Activated CD4-positive, CD25-positive, alpha-beta regulatory T cell treated with anti-CD3 and anti-CD28 coated beads, Interleukin-2, amount 50 U/mL, for 16 hours (primary cell): ENCODE data around the gene MAP3K4.

ENCODE experiments used
- DNase-seq: peaks from one replicate; pipeline ENCODE4 v3.0.0-alpha.2; 2020; ENCODE audit warnings: low read depth, low spot score

MAP3K4 gene

DNA sequence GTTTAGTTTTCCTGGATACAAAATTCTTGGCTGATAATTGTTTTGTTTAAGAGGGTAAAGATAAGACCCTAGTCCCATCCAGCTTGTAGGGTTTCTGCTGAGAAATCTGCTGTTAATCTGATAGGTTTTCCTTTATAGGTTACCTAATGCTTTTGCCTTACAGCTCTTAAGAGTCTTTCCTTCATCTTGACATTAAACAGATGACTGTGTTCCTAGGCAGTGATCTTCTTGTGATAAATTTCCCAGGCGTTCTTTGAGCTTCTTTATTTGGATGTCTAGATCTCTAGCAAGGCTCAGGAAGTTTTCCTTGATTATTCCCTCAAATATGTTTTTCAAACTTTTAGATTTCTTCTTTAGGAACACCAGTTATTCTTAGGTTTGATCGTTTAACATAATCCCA is 134.0 kb downstream of the MAP3K4 start:
- no peak for DNase-seq

DNA sequence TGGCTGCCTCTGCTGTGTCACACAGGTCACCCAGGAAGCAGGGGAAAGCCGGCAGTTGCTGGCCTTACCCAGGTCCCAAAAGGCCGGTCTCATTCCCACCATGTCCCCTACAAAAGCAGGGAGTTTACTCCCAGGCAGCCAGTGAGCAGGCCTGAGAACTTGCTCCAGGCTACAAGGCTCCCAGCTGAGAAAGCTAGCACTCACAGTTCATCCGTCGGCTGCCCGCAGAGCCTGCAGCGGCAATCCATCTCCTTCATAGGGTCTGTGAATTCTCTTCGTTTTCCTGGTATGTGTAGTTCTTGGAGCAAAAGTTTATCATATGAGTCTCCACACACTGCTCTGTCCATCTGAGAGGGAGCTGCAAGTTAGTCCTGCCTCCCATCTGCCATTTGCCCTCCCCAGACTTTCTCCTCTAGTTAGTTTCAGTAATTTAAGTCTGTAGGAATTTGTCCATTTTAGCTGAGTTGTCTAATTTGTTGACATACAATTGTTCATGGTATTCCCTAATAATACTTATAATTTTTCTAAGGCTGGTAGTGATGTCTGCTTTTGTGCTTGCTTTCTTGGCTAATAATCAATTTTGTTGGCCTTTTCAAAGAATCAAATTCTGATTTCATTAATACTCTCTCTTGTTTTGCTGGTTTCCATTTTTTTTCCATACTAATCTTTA is 135.6 kb downstream of the MAP3K4 start:
- DNase-seq: no peak

GRCh38 chr6:161128230-161128629 is 136.7 kb downstream of the MAP3K4 start:
- no peak for DNase-seq

DNA sequence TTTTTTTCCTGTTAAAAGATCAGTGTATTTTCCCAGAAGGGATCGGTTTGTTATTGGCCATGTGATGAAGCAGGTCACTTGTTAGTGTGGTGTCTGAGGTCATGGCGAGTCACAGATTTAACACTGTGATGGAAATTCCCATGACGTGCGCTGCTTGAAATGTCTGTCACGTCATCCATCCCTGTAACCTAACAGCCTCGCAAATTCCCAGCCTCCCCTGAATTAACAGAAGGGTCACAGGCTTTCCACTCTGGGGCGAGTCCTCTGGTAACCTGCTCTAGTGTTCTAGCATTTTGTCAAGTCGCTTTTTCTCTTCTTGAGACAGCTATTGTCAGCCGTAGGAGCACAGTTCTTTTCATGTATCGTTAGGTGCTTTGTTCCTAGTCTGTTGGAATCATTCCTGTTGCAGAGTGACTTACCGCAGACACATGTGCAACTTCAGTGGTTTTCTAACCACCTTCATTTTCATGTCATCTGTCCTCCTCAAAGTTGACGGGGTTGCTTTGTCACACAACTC is 137.2 kb downstream of the MAP3K4 start:
- DNase-seq: no peak

GRCh38 chr6:161130541-161130940 is 139.0 kb downstream of the MAP3K4 start:
- no peak for DNase-seq

DNA sequence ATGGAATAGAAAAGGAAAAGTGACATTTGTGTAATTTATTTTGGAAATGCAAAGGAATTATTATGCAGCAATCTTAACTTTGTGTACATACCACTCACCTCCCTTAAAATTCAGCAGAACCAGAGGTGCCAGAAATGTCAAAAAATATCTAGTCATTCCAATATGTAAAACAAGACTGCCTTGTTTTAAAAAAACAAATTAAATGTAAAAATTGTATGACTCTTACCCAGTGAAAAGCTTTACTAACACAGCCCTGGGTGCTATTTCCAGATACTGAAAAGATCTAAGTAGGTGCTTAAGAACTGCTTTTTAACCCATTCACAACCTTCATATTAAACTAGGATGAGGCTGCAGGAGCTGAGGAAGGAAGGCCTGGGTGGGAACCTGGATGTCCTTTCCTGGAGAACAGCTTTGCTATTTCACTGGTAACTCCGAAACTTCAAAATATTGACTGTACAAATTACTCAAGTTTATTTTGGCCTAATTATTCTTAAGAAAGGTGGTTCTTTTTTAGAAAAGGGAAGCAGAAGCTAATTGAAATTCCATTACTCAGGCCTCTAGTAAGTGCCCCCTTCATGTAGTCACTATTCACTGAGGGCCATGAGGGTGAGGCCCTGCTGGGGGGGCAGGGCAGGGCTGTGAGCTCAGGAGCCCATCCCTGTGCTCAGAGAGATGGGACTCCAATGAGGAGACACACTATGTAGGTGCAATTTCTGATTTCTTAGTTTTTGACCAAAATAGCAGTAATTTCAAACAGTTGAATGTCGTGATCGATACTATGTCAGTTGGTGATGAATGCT is 139.6 kb downstream of the MAP3K4 start:
- DNase-seq: no peak

DNA sequence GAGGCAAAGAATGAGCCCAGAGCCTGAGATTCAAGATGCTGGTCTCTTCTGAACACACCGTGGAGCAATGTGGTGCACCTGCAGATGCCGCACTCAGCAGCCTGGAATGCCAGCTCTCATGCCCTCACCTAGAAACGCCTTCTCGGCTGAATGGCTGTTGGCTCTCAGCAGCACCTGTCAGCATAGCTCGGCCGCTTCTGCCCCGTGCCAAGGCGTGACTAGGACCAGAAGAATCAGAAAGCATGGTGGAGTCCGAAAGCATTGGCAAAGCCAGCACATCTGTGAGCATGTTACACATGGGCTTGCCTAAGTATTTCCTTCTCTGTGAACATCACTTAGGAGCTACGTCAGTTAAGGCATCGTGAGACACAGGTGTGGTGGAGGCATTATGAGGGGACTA is 140.8 kb downstream of the MAP3K4 start:
- DNase-seq: no peak

GRCh38 chr6:161133963-161134362 is 142.4 kb downstream of the MAP3K4 start:
- DNase-seq: no peak

DNA sequence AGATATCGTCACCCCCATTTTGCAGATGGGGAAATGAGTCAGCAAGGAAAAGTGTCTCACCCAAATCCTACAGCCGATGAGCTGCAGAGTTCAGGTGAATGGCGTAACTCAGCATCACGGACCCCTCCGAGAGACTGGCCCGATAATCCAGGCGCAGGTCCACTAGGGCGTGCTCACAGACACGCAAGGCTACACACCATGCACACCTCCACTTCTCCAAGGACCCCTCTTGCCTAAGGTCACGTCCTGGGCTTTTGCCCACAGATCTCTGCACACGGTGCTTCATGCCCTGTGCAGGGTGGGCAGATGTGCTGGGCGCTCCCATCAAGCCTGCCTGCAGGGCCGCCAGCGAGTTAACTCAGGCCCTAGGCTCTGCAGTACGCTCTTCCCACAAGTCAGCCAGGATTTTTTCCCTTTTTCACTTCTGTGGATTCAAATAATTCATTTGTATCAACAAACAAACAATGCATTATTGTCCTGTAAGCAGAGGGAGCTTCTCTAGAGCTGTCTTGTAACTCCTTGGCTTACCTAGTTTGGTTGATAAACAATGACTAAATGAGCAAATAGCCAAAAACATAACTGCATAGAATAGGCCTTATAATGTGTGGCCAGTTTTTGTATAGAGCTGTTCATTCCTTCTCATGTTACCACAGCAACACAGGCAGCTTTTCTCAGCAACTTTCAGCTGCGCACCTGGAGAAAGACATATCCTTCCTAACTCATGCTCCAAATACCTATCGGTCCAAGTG is 143.2 kb downstream of the MAP3K4 start:
- no peak for DNase-seq

GRCh38 chr6:161135695-161136591 is 144.4 kb downstream of the MAP3K4 start:
- no peak for DNase-seq

DNA sequence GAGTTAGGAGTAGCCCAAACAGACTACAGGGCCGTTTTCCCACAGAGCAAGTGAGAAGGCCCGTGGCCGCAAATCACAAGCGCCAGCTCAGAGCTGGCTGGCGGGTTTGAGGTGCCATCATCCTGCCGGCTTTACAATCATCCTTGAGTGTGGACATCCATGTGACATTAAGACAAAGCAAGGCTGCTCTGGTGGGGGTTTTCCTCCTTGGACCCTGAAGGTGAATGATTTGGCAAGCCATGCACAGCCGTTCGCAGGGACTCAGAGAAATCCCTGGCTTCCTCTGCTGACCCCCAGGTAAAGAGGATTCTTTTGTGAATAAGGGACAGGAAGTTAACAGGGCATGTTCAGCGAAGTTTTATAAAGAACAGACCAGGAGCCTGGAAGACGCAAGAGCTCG is 145.1 kb downstream of the MAP3K4 start:
- no peak for DNase-seq

DNA sequence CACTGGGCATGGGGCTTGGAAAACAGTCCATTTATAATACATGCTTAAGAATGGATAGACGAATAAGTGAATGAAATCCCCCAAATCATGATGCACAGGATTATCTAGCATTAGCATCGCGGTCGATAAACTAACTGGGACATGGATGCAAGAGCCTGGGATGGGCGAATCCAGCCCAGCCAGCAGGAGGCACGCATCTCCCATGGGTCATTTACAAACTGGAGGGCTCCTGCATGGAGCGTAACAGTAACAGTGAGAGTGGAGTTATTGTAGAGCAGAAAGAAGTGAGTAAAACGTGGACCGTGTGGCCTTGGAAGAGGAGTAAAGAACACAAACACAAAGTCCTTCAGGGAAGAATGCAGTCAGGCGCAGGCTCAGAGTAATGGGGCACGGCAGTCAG is 145.8 kb downstream of the MAP3K4 start:
- DNase-seq: no peak

- DNase-seq: no peak
These were observed 146.4 kb downstream of the MAP3K4 start for GRCh38 chr6:161137839-161138542.

GRCh38 chr6:161138543-161139303 is 147.2 kb downstream of the MAP3K4 start:
- DNase-seq: no peak

DNA sequence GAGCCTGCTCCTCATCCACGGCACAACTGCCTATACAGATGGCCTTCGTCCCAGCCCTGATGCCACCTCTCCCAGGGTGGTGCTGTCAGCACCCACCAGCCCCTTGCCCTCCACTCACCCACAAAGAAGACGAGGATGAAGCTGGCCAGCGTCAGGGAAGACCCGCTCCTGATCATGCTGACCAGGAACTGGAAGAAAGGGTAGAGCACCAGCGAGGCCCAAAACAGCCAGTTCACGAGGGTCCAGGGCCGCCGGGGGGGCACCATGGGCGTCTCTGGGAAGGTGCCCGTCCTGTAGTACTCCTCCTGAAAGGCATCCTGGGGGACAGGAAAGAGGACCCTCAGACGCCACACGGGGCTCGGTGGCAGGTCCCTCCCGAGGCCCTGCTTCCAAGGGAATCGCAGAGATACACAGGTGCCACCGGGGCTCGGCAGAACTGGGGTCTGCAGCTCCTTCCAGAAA is 147.8 kb downstream of the MAP3K4 start:
- no peak for DNase-seq

DNA sequence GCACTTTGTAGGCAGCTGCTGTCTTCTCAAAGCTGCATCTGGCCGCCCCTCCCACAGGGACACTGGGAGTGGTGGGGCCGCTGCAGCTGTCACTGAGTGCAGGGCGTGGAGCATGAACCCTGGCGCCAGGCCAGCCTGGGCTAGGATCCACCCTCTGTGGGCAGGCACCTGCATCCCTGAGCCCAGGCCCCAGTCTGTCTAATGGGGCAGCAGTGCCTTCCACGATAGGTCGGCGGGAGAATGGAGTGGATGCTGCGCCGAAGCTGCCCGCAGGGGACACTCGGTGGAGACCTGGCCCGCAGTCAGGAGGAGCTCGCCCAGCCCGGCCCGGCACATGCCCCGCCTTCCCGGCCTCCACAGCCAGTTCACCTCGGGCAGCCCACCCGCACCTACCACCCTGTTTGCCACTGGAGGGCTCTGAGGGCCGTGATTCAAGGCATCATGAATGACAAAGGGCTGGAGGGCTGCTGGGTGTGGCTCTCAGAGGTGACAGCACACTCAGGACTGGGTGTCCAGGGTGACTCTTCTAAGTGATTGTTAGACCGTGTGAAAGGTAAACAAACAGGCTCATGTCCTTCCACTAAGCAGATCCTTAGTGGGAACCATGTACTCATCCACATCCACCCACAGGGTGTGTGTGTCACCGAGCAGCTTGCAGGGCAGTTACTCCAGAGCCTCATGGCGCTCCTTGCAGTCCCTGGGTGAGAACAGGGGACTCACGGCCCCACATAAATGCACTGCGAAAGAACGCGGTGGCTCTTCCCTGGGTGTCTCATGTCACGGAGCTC is 148.4 kb downstream of the MAP3K4 start:
- DNase-seq: no peak

- no peak for DNase-seq
These were observed 148.9 kb downstream of the MAP3K4 start for GRCh38 chr6:161140554-161140875.

DNA sequence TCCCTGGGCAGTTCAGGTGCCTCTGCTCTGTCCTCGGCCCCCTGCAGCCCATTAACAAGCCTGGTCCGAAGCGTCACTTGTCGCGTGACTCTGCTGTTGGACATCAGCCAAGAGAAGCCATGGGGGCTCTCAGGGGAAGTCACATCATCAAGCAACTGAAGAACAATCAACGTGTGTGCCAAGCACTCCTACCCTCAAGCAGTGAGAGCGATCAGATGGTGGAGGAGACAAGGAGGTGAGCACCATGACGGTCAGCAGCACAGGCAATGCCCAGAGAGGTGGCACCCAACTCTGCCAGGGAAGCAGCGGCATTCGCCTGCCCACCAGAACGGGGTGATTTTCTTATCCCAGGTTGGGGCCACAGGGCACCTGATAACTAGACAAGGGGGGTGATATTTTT is 149.6 kb downstream of the MAP3K4 start:
- DNase-seq: no peak

DNA sequence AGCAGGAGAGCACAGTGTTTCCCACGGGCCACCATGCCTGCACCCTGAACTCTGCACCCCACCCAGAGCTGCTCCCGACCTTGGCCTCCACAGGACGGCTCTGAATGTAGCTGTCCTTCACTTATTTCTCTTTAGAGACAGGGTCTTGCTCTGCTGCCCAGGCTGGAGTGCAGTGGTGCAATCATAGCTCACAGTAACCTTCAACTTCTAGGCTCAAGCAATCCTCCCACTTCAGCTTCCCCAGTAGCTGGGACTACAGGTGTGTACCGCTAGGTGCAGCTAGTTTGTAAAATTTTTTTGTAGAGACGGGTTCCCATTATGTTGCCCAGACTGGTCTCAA is 151.4 kb downstream of the MAP3K4 start:
- no peak for DNase-seq
